RWPE1 (cell line): ENCODE data around the gene CLDN24.
"Not testable (repeated sequence)": the region's sequence is repeated elsewhere in the genome, so short reads cannot be mapped to it uniquely, and the experiment has no call there.

Experiments
- CTCF ChIA-PET: fragments of 350-600 bp; sonication (Branson Sonifier 250); formaldehyde crosslinking; extraction: SDS; loops from one replicate; lab custom pipeline; 2021; lab: Yijun Ruan, JAX
- POLR2A ChIA-PET: fragments of 400-600 bp; formaldehyde crosslinking; extraction: SDS; loops from one replicate; lab custom pipeline; 2020; ENCODE audit warnings: antibody characterized with exemption; ENCODE audit not compliant: low non-redundant PET; lab: Yijun Ruan, JAX
- DNase-seq: peaks from one replicate; pipeline ENCODE4 v3.0.0; 2012; ENCODE audit warnings: low spot score
- H3K27ac ChIP-seq: fragments of 450-650 bp; 2 replicates; pipeline ENCODE4 v1.5.1; 2017
- CTCF ChIP-seq: fragments of 450-650 bp; conservative IDR thresholded peaks from 2 replicates; pipeline ENCODE4 v1.5.1; 2017; ENCODE audit warnings: low read depth, mild to moderate bottlenecking

CLDN24 gene

GRCh38 chr4:183326853-183327252, 4.6 kb upstream of the CLDN24 start:
- POLR2A ChIA-PET = no interaction called here
- no peak for DNase-seq
- H3K27ac ChIP-seq = no peak overlapping the region
- TF ChIP-seq CTCF = no peak
- CTCF ChIA-PET = no interaction called here

- CTCF ChIA-PET, POLR2A ChIA-PET, H3K27ac ChIP-seq, DNase-seq: not testable (repeated sequence)
Measured at GRCh38 chr4:183326387-183326786, 4.2 kb upstream of the CLDN24 start.

- POLR2A ChIA-PET = no interaction called here
Measured at GRCh38 chr4:183324619-183325018, 2.4 kb upstream of the CLDN24 start.

GRCh38 chr4:183324056-183324455, 1.8 kb upstream of the CLDN24 start:
- H3K27ac ChIP-seq, DNase-seq, POLR2A ChIA-PET, CTCF ChIA-PET: not testable (repeated sequence)

More at GRCh38 chr4:183324619-183325018, 2.4 kb upstream of the CLDN24 start:
- CTCF ChIA-PET = no interaction called here
- no peak for DNase-seq
- TF ChIP-seq CTCF = no peak
- H3K27ac ChIP-seq = no peak overlapping the region

GRCh38 chr4:183323295-183323694, 1.1 kb upstream of the CLDN24 start:
- POLR2A ChIA-PET = no interaction called here
- CTCF ChIA-PET = interaction anchor here (0.9 kb wide), 1 partner anchor 9 kb away, joined by 3 read pairs; no protein-coding TSS in a partner anchor
- H3K27ac ChIP-seq = no peak overlapping the region
- DNase-seq = no peak
- no peak for TF ChIP-seq CTCF

- POLR2A ChIA-PET = no interaction called here
- CTCF ChIA-PET = interaction anchor here (0.7 kb wide), 1 partner anchor 378 kb away, joined by 3 read pairs; no protein-coding TSS in a partner anchor
- DNase-seq = no peak
- TF ChIP-seq CTCF = no peak
- no peak overlapping the region for H3K27ac ChIP-seq
Measured at GRCh38 chr4:183321516-183321915, 710 bp downstream of the CLDN24 start.

- H3K27ac ChIP-seq = no peak overlapping the region
- no peak for DNase-seq
- no peak for TF ChIP-seq CTCF
- ChIA-PET CTCF (interaction anchor here (0.7 kb wide), 1 partner anchor 378 kb away, joined by 3 read pairs; no protein-coding TSS in a partner anchor), POLR2A (no interaction called here)
Measured at GRCh38 chr4:183321079-183321478, 1.1 kb downstream of the CLDN24 start.
